Mesenchymal stem cell (in vitro differentiated cells and primary cell): Measurements from ENCODE around the gene GFOD1.
"Not testable (repeated sequence)": the region's sequence is repeated elsewhere in the genome, so short reads cannot be mapped to it uniquely, and the experiment has no call there.

Source experiments
- DNase-seq: peaks from one replicate; pipeline ENCODE4 v3.0.0-alpha.2; 2013
- H2AFZ ChIP-seq: one replicate; pipeline ENCODE4 v1.6.1; 2013; ENCODE audit warnings: low read depth, mild to moderate bottlenecking, control low read depth, inconsistent platforms, low read length, moderate library complexity
- H2AK5ac ChIP-seq: 2 replicates; pipeline ENCODE4 v1.6.1; 2013; ENCODE audit warnings: low read length, moderate library complexity, mild to moderate bottlenecking, inconsistent platforms; ENCODE audit not compliant: severe bottlenecking
- H2BK120ac ChIP-seq: one replicate; pipeline ENCODE4 v1.6.1; 2013; ENCODE audit warnings: low read depth, mild to moderate bottlenecking, inconsistent platforms, low read length, moderate library complexity
- H2BK12ac ChIP-seq, 2 experiments: one replicate each; pipeline ENCODE4 v1.6.1; 2013; ENCODE audit warnings: inconsistent platforms in 2 of 2, low read length in 2 of 2, mild to moderate bottlenecking in 2 of 2, moderate library complexity in 2 of 2, control low read depth in 1 of 2
- H2BK15ac ChIP-seq: one replicate; pipeline ENCODE4 v1.6.1; 2013; ENCODE audit warnings: mild to moderate bottlenecking, low read depth, inconsistent platforms; ENCODE audit not compliant: poor library complexity, severe bottlenecking
- H2BK5ac ChIP-seq: 2 replicates; pipeline ENCODE4 v1.6.1; 2013; ENCODE audit warnings: low read depth, mild to moderate bottlenecking, low read length, control low read depth, inconsistent platforms; ENCODE audit not compliant: poor library complexity, severe bottlenecking
- H3K14ac ChIP-seq, 2 experiments: one replicate each; pipeline ENCODE4 v1.6.1; 2013; ENCODE audit warnings: inconsistent platforms in 2 of 2, low read length in 2 of 2, control low read depth in 1 of 2, mild to moderate bottlenecking in 1 of 2, moderate library complexity in 1 of 2
- H3K18ac ChIP-seq, 2 experiments: one replicate each; pipeline ENCODE4 v1.6.1; 2013; ENCODE audit warnings: inconsistent platforms in 2 of 2, low read length in 2 of 2, control low read depth in 1 of 2, low read depth in 1 of 2, mild to moderate bottlenecking in 1 of 2
- H3K23ac ChIP-seq, 2 experiments: one replicate each; pipeline ENCODE4 v1.6.1; 2013; ENCODE audit warnings: inconsistent platforms in 2 of 2, low read length in 2 of 2, mild to moderate bottlenecking in 2 of 2, moderate library complexity in 2 of 2, control low read depth in 1 of 2
- H3K27ac ChIP-seq: 2 replicates; pipeline ENCODE4 v1.5.1; 2013; ENCODE audit warnings: mild to moderate bottlenecking, moderate library complexity, low read length, control low read depth, inconsistent platforms; ENCODE audit not compliant: poor library complexity, severe bottlenecking
- H3K27me3 ChIP-seq, 2 experiments: 2 replicates each; pipeline versions ENCODE4 v1.6.1 to v1.7.0; 2013; ENCODE audit warnings: low read length in 2 of 2, mild to moderate bottlenecking in 2 of 2, moderate library complexity in 2 of 2, control low read depth in 1 of 2, inconsistent platforms in 1 of 2; ENCODE audit not compliant: control insufficient read depth in 1 of 2, insufficient read depth in 1 of 2
- H3K36me3 ChIP-seq, 2 experiments: 2 replicates each; pipeline versions ENCODE4 v1.6.1 to v1.7.0; 2013; ENCODE audit warnings: low read length in 2 of 2, control low read depth in 1 of 2, inconsistent platforms in 1 of 2, low read depth in 1 of 2, mild to moderate bottlenecking in 1 of 2; ENCODE audit not compliant: insufficient read depth in 2 of 2, control insufficient read depth in 1 of 2
- H3K4ac ChIP-seq, 2 experiments: one replicate each; pipeline ENCODE4 v1.6.1; 2013; ENCODE audit warnings: inconsistent platforms in 2 of 2, low read length in 2 of 2, mild to moderate bottlenecking in 2 of 2, moderate library complexity in 2 of 2, control low read depth in 1 of 2, low read depth in 1 of 2
- H3K4me1 ChIP-seq: 2 replicates; pipeline ENCODE4 v1.6.1; 2013; ENCODE audit warnings: low read depth, low read length, control low read depth; ENCODE audit not compliant: control insufficient read depth, insufficient read depth
- H3K4me2 ChIP-seq: 2 replicates; pipeline ENCODE4 v1.6.1; 2013; ENCODE audit warnings: low read length, mild to moderate bottlenecking, inconsistent platforms; ENCODE audit not compliant: poor library complexity, severe bottlenecking
- H3K4me3 ChIP-seq, 2 experiments: 2 replicates each; pipeline versions ENCODE4 v1.5.1 to v1.7.0; 2013; ENCODE audit warnings: low read length in 2 of 2, mild to moderate bottlenecking in 2 of 2, control low read depth in 1 of 2, low read depth in 1 of 2; ENCODE audit not compliant: insufficient read depth in 1 of 2
- H3K79me1 ChIP-seq: replicated peaks from 2 replicates; pipeline ENCODE4 v1.6.1; 2013; ENCODE audit warnings: mild to moderate bottlenecking, control low read depth, low read length, inconsistent platforms; ENCODE audit not compliant: poor library complexity, severe bottlenecking
- H3K9ac ChIP-seq: 2 replicates; pipeline ENCODE4 v1.7.0; 2013; ENCODE audit warnings: mild to moderate bottlenecking, low read length, moderate library complexity
- H3K9me3 ChIP-seq: 2 replicates; pipeline ENCODE4 v1.7.0; 2013; ENCODE audit warnings: mild to moderate bottlenecking, low read length; ENCODE audit not compliant: control insufficient read depth
- H4K8ac ChIP-seq: one replicate; pipeline ENCODE4 v1.6.1; 2013; ENCODE audit warnings: inconsistent platforms, mild to moderate bottlenecking, low read length, moderate library complexity
- H4K91ac ChIP-seq: one replicate; pipeline ENCODE4 v1.6.1; 2013; ENCODE audit warnings: mild to moderate bottlenecking, low read length, inconsistent platforms
- WGBS: methylation state at CpG from one replicate; pipeline ENCODE4 v1.1.7; 2013; ENCODE audit warnings: mixed read lengths; 5-methylcytosine and 5-hydroxymethylcytosine counted together

Gene GFOD1

DNA sequence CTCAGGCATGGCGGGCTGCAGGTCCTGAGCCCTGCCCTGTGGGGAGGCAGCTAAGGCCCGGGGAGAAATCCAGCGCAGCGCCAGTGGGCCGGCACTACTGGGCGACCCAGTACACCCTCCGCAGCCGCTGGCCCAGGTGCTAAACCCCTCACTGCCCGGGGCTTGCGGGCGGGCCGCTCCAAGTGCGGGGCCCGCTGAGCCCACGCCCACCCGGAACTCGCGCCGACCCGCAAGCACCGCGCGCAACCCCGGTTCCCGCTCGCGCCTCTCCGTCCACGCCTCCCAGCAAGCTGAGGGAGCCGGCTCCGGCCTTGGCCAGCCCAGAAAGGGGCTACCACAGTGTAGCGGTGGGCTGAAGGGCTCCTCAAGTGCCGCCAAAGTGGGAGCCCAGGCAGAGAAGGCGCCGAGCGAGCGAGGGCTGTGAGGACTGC, 23.8 kb upstream of the GFOD1 start:
- peaks cover 3 to 20% of the 10 kb centered on the region in 2 experiments for H3K27me3 ChIP-seq
- H3K9ac ChIP-seq, H2BK120ac ChIP-seq, H2AFZ ChIP-seq, H3K23ac ChIP-seq, H4K8ac ChIP-seq, H2BK15ac ChIP-seq, H2BK12ac ChIP-seq, H3K4ac ChIP-seq, H4K91ac ChIP-seq, H2BK5ac ChIP-seq, H3K79me1 ChIP-seq, H3K4me2 ChIP-seq, H3K14ac ChIP-seq, H3K4me3 ChIP-seq, DNase-seq, H3K36me3 ChIP-seq, H3K9me3 ChIP-seq, H3K27ac ChIP-seq, H2AK5ac ChIP-seq, H3K4me1 ChIP-seq, H3K18ac ChIP-seq: not testable (repeated sequence)
- 97% methylated on average over 33 of the region's 37 CpGs for WGBS

DNA sequence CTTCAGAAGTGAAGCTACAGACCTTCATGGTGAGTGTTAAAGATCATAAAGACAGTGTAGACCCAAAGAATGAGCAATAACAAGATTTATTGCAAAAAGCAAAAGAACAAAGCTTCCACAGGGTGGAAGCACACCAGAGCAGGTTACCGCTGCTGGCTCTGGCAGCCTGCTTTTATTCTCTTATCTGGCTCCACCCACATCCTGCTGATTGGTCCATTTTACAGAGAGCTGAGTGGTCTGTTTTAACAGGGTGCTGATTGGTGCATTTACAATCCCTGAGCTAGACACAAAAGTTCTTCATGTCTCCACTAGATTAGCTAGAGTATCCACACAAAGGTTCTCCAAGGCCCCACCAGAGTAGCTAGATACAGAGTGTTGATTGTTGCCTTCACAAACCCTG, 23.0 kb upstream of the GFOD1 start:
- not testable (repeated sequence) for H2BK120ac ChIP-seq, H2BK15ac ChIP-seq, H3K4ac ChIP-seq, H3K18ac ChIP-seq, H3K27ac ChIP-seq, H4K91ac ChIP-seq, H3K36me3 ChIP-seq, H3K4me3 ChIP-seq, H3K9ac ChIP-seq, H3K4me1 ChIP-seq, H2BK5ac ChIP-seq, DNase-seq, H4K8ac ChIP-seq, H3K9me3 ChIP-seq, H2AFZ ChIP-seq, H3K4me2 ChIP-seq, H3K79me1 ChIP-seq, H2AK5ac ChIP-seq, H2BK12ac ChIP-seq, H3K23ac ChIP-seq, H3K14ac ChIP-seq
- peaks cover 3 to 13% of the 10 kb centered on the region in 2 experiments for H3K27me3 ChIP-seq
- WGBS = 100% methylated on average over 1 of the region's 1 CpG

DNA sequence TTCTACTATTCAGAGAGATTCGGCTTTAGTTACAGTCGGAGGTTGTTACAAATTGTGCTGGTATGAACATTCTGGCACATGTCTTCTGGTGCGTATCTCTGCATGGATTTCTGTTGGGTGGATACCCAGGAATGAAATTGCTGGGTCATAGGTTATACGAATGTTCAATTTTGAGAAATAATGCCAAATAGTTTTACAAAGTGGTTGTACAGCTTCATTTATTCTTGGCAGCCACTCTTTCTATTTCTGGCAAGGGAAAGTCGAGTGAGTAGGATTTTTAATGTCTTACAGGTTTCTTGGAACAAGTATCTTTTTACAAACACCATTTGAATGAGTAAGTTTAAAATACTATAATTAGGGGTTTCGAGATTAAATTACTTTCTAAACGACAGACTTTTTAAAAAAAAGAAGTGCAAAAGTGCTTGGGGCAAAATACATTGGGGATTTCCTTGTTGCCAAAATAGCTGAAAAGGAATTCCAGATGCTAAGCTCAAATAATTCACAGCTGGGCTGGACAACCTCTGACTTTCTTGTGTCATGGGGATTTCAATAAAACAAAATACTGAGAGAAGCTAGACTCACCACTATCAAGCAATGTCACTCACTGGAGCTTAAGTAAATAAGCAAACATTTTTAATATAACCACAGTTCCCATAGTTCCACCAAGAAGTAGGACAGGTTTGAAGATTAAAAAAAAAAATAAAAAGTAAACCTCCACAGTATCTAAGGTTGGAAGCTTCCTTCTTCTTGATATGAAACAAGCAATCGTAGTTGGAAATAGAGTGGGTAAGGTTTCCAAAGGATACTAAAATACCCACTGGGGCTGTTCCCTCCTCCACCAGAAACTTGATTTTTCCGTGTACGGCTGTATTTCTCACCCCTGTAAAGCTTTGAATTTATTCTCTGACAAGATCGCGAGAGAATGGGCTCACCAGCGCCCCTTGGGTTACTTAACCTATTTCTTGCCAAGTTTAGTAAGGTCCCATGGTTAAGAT, 21.6 kb upstream of the GFOD1 start:
- H2AK5ac ChIP-seq = no peak overlapping the region
- no peaks in the 10 kb centered on the region for H3K36me3 ChIP-seq
- no peak overlapping the region for H3K4me2 ChIP-seq
- no peak overlapping the region for H2BK5ac ChIP-seq
- H3K27me3 ChIP-seq = peaks cover 3 to 11% of the 10 kb centered on the region in 2 experiments
- H3K9ac ChIP-seq = peak overlapping the region; percentile 39
- H4K8ac ChIP-seq = no peak overlapping the region
- no peak overlapping the region for H2BK120ac ChIP-seq
- DNase-seq = no peak
- H2AFZ ChIP-seq = no peak overlapping the region
- no peak overlapping the region for H3K18ac ChIP-seq
- no peak overlapping the region for H3K14ac ChIP-seq
- no peaks in the 10 kb centered on the region for H3K79me1 ChIP-seq
- 95% methylated on average over 11 of the region's 13 CpGs for WGBS
- H2BK15ac ChIP-seq = no peak overlapping the region
- H3K4me1 ChIP-seq = peaks cover 3% of the 10 kb centered on the region
- no peak overlapping the region for H3K4ac ChIP-seq
- no peak overlapping the region for H3K23ac ChIP-seq
- peak overlapping the region in 1 of 2 experiments; percentile 54 for H3K4me3 ChIP-seq
- no peak overlapping the region for H2BK12ac ChIP-seq
- peaks cover 4% of the 10 kb centered on the region for H3K9me3 ChIP-seq
- no peak overlapping the region for H4K91ac ChIP-seq
- H3K27ac ChIP-seq = no peak overlapping the region

DNA sequence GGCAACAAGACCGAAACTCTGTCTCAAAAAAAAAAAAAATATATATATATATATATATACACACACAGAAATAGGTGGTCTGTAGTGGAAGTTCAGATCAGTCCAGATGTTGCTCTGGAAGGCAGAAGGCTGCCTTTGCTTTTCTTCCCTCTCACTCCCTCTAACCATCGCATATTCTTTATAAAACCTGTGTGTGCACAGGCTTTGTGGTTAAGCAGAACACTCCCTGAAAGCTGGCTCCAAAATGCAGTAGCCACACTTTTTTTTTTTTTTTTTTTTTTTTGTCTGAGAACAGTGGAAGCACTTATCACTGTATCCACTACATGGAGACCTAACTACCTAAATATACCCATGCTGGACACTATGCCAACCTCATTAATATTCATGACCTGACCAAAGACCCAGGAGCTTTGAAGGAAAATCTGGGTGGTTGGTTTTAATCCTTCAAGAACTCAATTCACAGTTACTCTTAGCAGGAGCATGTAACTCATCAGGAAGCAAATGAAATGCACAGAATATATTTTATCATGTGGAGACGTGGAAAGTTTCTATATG, 20.0 kb upstream of the GFOD1 start:
- no peak overlapping the region for H3K18ac ChIP-seq
- H3K4me3 ChIP-seq = no peak overlapping the region
- H3K23ac ChIP-seq = no peak overlapping the region
- H4K8ac ChIP-seq = no peak overlapping the region
- H2BK12ac ChIP-seq = no peak overlapping the region
- no peak overlapping the region for H4K91ac ChIP-seq
- H2BK5ac ChIP-seq = no peak overlapping the region
- H3K79me1 ChIP-seq = no peaks in the 10 kb centered on the region
- no peak overlapping the region for H3K4me2 ChIP-seq
- no peak overlapping the region for H2AFZ ChIP-seq
- H3K4ac ChIP-seq = no peak overlapping the region
- no peak overlapping the region for H3K9ac ChIP-seq
- H3K27ac ChIP-seq = no peak overlapping the region
- no peaks in the 10 kb centered on the region for H3K9me3 ChIP-seq
- no peak for DNase-seq
- peaks cover 0 to 3% of the 10 kb centered on the region in 2 experiments for H3K27me3 ChIP-seq
- no peak overlapping the region for H3K14ac ChIP-seq
- H2AK5ac ChIP-seq = no peak overlapping the region
- no peak overlapping the region for H2BK15ac ChIP-seq
- peaks cover 3% of the 10 kb centered on the region for H3K4me1 ChIP-seq
- H2BK120ac ChIP-seq = no peak overlapping the region
- H3K36me3 ChIP-seq = no peaks in the 10 kb centered on the region
- 89% methylated on average over 1 of the region's 3 CpGs for WGBS
